Measurements from ENCODE around the gene EMCN. TPM values are rescaled to one million over a fixed set of nuclear protein-coding genes. Genes with fewer than 3 reads are reported as not detected.

EMCN gene
- total and polyA plus RNA-seq, 8 donors: 34.4 to 46.1 (median 38.3) TPM

GRCh38 chr4:100486496-100486895 lies 31.3 kb downstream of the EMCN start:
- ATAC-seq: no peak
- TF ChIP-seq CTCF (IDR thresholded peaks at IDR 0.05): no peak

GRCh38 chr4:100483796-100484195 lies 34.0 kb downstream of the EMCN start:
- intact Hi-C loops (cut with DNase I): no loop called here
- no peak for TF ChIP-seq CTCF (IDR thresholded peaks at IDR 0.05)
- Histone ChIP-seq H3K4me3 (no peak overlapping the region), H3K4me1 (no peaks in the 10 kb centered on the region), H3K27me3 (no peaks in the 10 kb centered on the region), H3K9me3 (no peaks in the 10 kb centered on the region), H3K27ac (no peak overlapping the region), H3K36me3 (no peaks in the 10 kb centered on the region)
- ATAC-seq: no peak
- DNase-seq: no peak

More at GRCh38 chr4:100486496-100486895, 31.3 kb downstream of the EMCN start:
- H3K27ac ChIP-seq: no peak overlapping the region
- H3K4me3 ChIP-seq: no peak overlapping the region
- no peaks in the 10 kb centered on the region for H3K36me3 ChIP-seq
- H3K4me1 ChIP-seq: no peaks in the 10 kb centered on the region
- intact Hi-C loops (cut with DNase I): no loop called here
- H3K27me3 ChIP-seq: no peaks in the 10 kb centered on the region
- H3K9me3 ChIP-seq: peaks cover 0 to 3% of the 10 kb centered on the region in 2 donors
- DNase-seq: peak in 1 of 4 donors; percentile 33

GRCh38 chr4:100479971-100480370 lies 37.9 kb downstream of the EMCN start:
- Histone ChIP-seq H3K27ac (no peak overlapping the region), H3K4me1 (no peaks in the 10 kb centered on the region), H3K36me3 (no peaks in the 10 kb centered on the region), H3K4me3 (no peak overlapping the region), H3K27me3 (no peaks in the 10 kb centered on the region), H3K9me3 (no peaks in the 10 kb centered on the region)
- TF ChIP-seq CTCF (IDR thresholded peaks at IDR 0.05): no peak
- intact Hi-C loops (cut with DNase I): no loop called here
- no peak for ATAC-seq
- no peak for DNase-seq

GRCh38 chr4:100469555-100469954 lies 48.3 kb downstream of the EMCN start:
- Histone ChIP-seq H3K4me3 (no peak overlapping the region), H3K9me3 (peaks cover 4 to 11% of the 10 kb centered on the region in 2 donors), H3K4me1 (no peaks in the 10 kb centered on the region), H3K27me3 (no peaks in the 10 kb centered on the region), H3K36me3 (no peaks in the 10 kb centered on the region), H3K27ac (no peak overlapping the region)
- ATAC-seq (no peak), DNase-seq (no peak)
- TF ChIP-seq CTCF (IDR thresholded peaks at IDR 0.05): no peak
- intact Hi-C loops (cut with DNase I): no loop called here

GRCh38 chr4:100466501-100466900 lies 51.3 kb downstream of the EMCN start:
- Histone ChIP-seq H3K4me3 (no peak overlapping the region), H3K36me3 (no peaks in the 10 kb centered on the region), H3K27me3 (no peaks in the 10 kb centered on the region), H3K9me3 (peaks cover 3 to 4% of the 10 kb centered on the region in 2 donors), H3K27ac (no peak overlapping the region), H3K4me1 (no peaks in the 10 kb centered on the region)
- intact Hi-C loops (cut with DNase I): no loop called here
- no peak for DNase-seq
- ATAC-seq: no peak
- no peak for TF ChIP-seq CTCF (IDR thresholded peaks at IDR 0.05)
